CD8-positive, alpha-beta memory T cell (primary cell): ENCODE results near the gene KRTAP10-11. TPM values are rescaled to one million over a fixed set of nuclear protein-coding genes. Genes with fewer than 3 reads are reported as not detected.
"Not testable (repeated sequence)": the region's sequence is repeated elsewhere in the genome, so short reads cannot be mapped to it uniquely, and the experiment has no call there.

Experiments used
- CTCF ChIA-PET: fragments of 350-600 bp; sonication (Branson Sonifier 250); formaldehyde crosslinking; loops from one replicate; lab custom pipeline; 2021; ENCODE audit warnings: antibody characterized with exemption; lab: Charles Lee
- POLR2A ChIA-PET: fragments of 350-600 bp; sonication (Branson Sonifier 250); formaldehyde crosslinking; loops from one replicate; lab custom pipeline; 2021; ENCODE audit warnings: antibody characterized with exemption; lab: Charles Lee
- DNase-seq, 5 donors: peaks; one replicate each; pipeline versions ENCODE4 v3.0.0 to v3.0.0-alpha.2; 2020 to 2022; ENCODE audit warnings: mixed read lengths in 1 of 5
- H3K27ac ChIP-seq: one replicate; pipeline ENCODE4 v1.7.0; 2013; ENCODE audit warnings: low read depth, mild to moderate bottlenecking, low read length, moderate library complexity
- H3K27me3 ChIP-seq: 2 replicates; pipeline ENCODE4 v1.7.0; 2013; ENCODE audit warnings: low read length, mild to moderate bottlenecking; ENCODE audit not compliant: insufficient read depth, poor library complexity, severe bottlenecking
- H3K36me3 ChIP-seq: 2 replicates; pipeline ENCODE4 v1.7.0; 2013; ENCODE audit warnings: mild to moderate bottlenecking, low read length, moderate library complexity; ENCODE audit not compliant: insufficient read depth
- H3K4me1 ChIP-seq: 2 replicates; pipeline ENCODE4 v1.7.0; 2013; ENCODE audit warnings: mild to moderate bottlenecking, low read length, moderate library complexity; ENCODE audit not compliant: insufficient read depth
- H3K4me3 ChIP-seq: 2 replicates; pipeline ENCODE4 v1.7.0; 2013; ENCODE audit warnings: mild to moderate bottlenecking, low read length
- H3K9me3 ChIP-seq: 2 replicates; pipeline ENCODE4 v1.7.0; 2013; ENCODE audit warnings: mild to moderate bottlenecking, low read length
- H3K27ac Mint-ChIP-seq, 8 donors: one replicate each; pipeline ENCODE4 v1.8.0; 2020 to 2021; ENCODE audit warnings: mixed read lengths in 8 of 8, mild to moderate bottlenecking in 6 of 8, inconsistent platforms in 3 of 8, moderate library complexity in 3 of 8
- H3K27me3 Mint-ChIP-seq, 2 donors: one replicate each; pipeline ENCODE4 v1.8.0; 2020 to 2021; ENCODE audit warnings: mixed read lengths in 2 of 2, mild to moderate bottlenecking in 1 of 2, moderate library complexity in 1 of 2
- H3K36me3 Mint-ChIP-seq, 3 donors: one replicate each; pipeline ENCODE4 v1.8.0; 2020 to 2021; ENCODE audit warnings: mixed read lengths in 3 of 3, inconsistent platforms in 1 of 3, mild to moderate bottlenecking in 1 of 3
- H3K4me1 Mint-ChIP-seq, 3 donors: one replicate each; pipeline ENCODE4 v1.8.0; 2020 to 2021; ENCODE audit warnings: mixed read lengths in 3 of 3, inconsistent platforms in 1 of 3, mild to moderate bottlenecking in 1 of 3
- H3K4me3 Mint-ChIP-seq, 7 donors: one replicate each; pipeline ENCODE4 v1.8.0; 2020 to 2021; ENCODE audit warnings: mixed read lengths in 7 of 7, mild to moderate bottlenecking in 6 of 7, moderate library complexity in 4 of 7, inconsistent platforms in 2 of 7
- H3K9me3 Mint-ChIP-seq, 5 donors: one replicate each; pipeline ENCODE4 v1.8.0; 2020 to 2022; ENCODE audit warnings: mixed read lengths in 5 of 5, mild to moderate bottlenecking in 3 of 5, moderate library complexity in 2 of 5, inconsistent platforms in 1 of 5
- polyA plus RNA-seq: library from polyadenylated mRNA; unstranded; fragments of 300-500 nt; fragmentation: Illumina TruSeq; gene quantifications from one replicate; pipeline ENCODE4 v1.2.3, GENCODE V29; 2021
- total RNA-seq, 2 experiments: library from RNA; stranded (reverse); gene quantifications; one replicate each; pipeline ENCODE4 v1.2.3, GENCODE V29; 2021

KRTAP10-11 gene
- total and polyA plus RNA-seq, 3 experiments from 2014 or later, result not detected

GRCh38 chr21:44603109-44603875 lies 42.9 kb upstream of the KRTAP10-11 start:
- no peaks in the 10 kb centered on the region for H3K4me1 Mint-ChIP-seq

GRCh38 chr21:44603911-44604310 lies 42.3 kb upstream of the KRTAP10-11 start:
- Histone ChIP-seq H3K9me3 (no peaks in the 10 kb centered on the region), H3K36me3 (no peaks in the 10 kb centered on the region), H3K27me3 (peaks cover 5% of the 10 kb centered on the region), H3K4me1 (no peaks in the 10 kb centered on the region), H3K27ac (no peak overlapping the region), H3K4me3 (no peak overlapping the region)
- Mint-ChIP-seq H3K27ac (peak overlapping the region in 1 of 8 donors; percentile 11), H3K9me3 (peaks cover 0 to 5% (median 3%) of the 10 kb centered on the region in 5 donors), H3K4me3 (no peak overlapping the region), H3K27me3 (peaks cover 14 to 31% of the 10 kb centered on the region in 2 donors), H3K4me1 (no peaks in the 10 kb centered on the region), H3K36me3 (peaks cover 0 to 9% (median 0%) of the 10 kb centered on the region in 3 donors)
- POLR2A ChIA-PET, result no interaction called here
- CTCF ChIA-PET, result no interaction called here
- no peak for DNase-seq

More at GRCh38 chr21:44603109-44603875, 42.9 kb upstream of the KRTAP10-11 start:
- ChIA-PET POLR2A (no interaction called here), CTCF (no interaction called here)
- H3K36me3 ChIP-seq, result no peaks in the 10 kb centered on the region
- H3K4me1 ChIP-seq, result no peaks in the 10 kb centered on the region
- Mint-ChIP-seq H3K36me3 (peaks cover 0 to 12% (median 0%) of the 10 kb centered on the region in 3 donors), H3K27me3 (peaks cover 17 to 31% of the 10 kb centered on the region in 2 donors), H3K27ac (peak overlapping the region in 2 of 8 donors; percentile 11 to 38), H3K9me3 (peaks cover 0 to 6% (median 4%) of the 10 kb centered on the region in 5 donors), H3K4me3 (no peak overlapping the region)
- H3K27me3 ChIP-seq, result peaks cover 5% of the 10 kb centered on the region
- no peak overlapping the region for H3K27ac ChIP-seq
- H3K4me3 ChIP-seq, result no peak overlapping the region
- no peak for DNase-seq
- no peaks in the 10 kb centered on the region for H3K9me3 ChIP-seq

GRCh38 chr21:44606495-44606894 lies 39.7 kb upstream of the KRTAP10-11 start:
- Histone ChIP-seq H3K4me3 (no peak overlapping the region), H3K27ac (no peak overlapping the region), H3K36me3 (no peaks in the 10 kb centered on the region), H3K4me1 (no peaks in the 10 kb centered on the region), H3K27me3 (peaks cover 5% of the 10 kb centered on the region), H3K9me3 (no peaks in the 10 kb centered on the region)
- Mint-ChIP-seq H3K9me3 (peaks cover 12 to 29% (median 23%) of the 10 kb centered on the region in 5 donors), H3K27ac (peak overlapping the region in 1 of 8 donors; percentile 63), H3K4me1 (no peaks in the 10 kb centered on the region), H3K27me3 (peaks cover 8 to 31% of the 10 kb centered on the region in 2 donors), H3K4me3 (no peak overlapping the region), H3K36me3 (peaks cover 1 to 26% (median 2%) of the 10 kb centered on the region in 3 donors)
- CTCF ChIA-PET, result no interaction called here
- DNase-seq, result no peak
- POLR2A ChIA-PET, result no interaction called here

DNA sequence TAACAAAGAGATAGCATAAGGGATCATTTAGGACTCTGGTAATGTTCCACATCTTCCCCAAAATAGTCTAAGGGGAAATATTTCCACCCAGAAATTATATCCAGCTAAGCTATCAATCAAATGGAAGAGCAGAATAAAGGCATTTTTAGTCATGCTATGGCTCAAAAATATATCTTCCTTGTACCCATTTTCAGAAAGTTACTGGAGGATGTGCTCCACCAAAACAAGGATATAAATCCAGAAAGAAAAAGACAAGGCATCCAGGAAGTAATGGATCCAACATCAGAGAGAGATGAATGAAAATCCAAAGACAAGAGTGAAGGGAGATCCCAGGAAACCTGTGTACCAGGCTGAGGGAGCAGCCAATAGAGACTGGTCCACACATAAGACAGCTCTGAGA lies 37.0 kb upstream of the KRTAP10-11 start:
- Mint-ChIP-seq H3K36me3 (peaks cover 1 to 27% (median 2%) of the 10 kb centered on the region in 3 donors), H3K4me3 (no peak overlapping the region), H3K9me3 (peaks cover 13 to 29% (median 24%) of the 10 kb centered on the region in 5 donors), H3K27ac (no peak overlapping the region), H3K27me3 (peaks cover 6 to 23% of the 10 kb centered on the region in 2 donors), H3K4me1 (no peaks in the 10 kb centered on the region)
- no peaks in the 10 kb centered on the region for H3K4me1 ChIP-seq
- DNase-seq, result no peak
- POLR2A ChIA-PET, result no interaction called here
- H3K36me3 ChIP-seq, result no peaks in the 10 kb centered on the region
- peaks cover 5% of the 10 kb centered on the region for H3K27me3 ChIP-seq
- CTCF ChIA-PET, result no interaction called here
- no peak overlapping the region for H3K4me3 ChIP-seq
- H3K27ac ChIP-seq, result no peak overlapping the region
- peaks cover 4% of the 10 kb centered on the region for H3K9me3 ChIP-seq

- not testable (repeated sequence) for H3K4me1 ChIP-seq, H3K36me3 ChIP-seq, H3K9me3 ChIP-seq, H3K27ac Mint-ChIP-seq, H3K4me3 ChIP-seq, H3K27me3 ChIP-seq, H3K27ac ChIP-seq, DNase-seq, H3K4me3 Mint-ChIP-seq, H3K4me1 Mint-ChIP-seq
- CTCF ChIA-PET, result interaction anchor here (1.0 kb wide), 1 partner anchor 92 kb away, joined by 3 read pairs; no protein-coding TSS in a partner anchor
- POLR2A ChIA-PET, result interaction anchor here (0.6 kb wide), 1 partner anchor 12 kb away, joined by 3 read pairs; no protein-coding TSS in a partner anchor
- Mint-ChIP-seq H3K27me3 (peaks cover 5 to 19% of the 10 kb centered on the region in 2 donors), H3K36me3 (peaks cover 1 to 23% (median 2%) of the 10 kb centered on the region in 3 donors), H3K9me3 (peaks cover 15 to 28% (median 24%) of the 10 kb centered on the region in 5 donors)
These were observed 35.9 kb upstream of the KRTAP10-11 start for GRCh38 chr21:44610157-44610843.

- H3K4me3 ChIP-seq, result no peak overlapping the region
- Mint-ChIP-seq H3K36me3 (peaks cover 1 to 20% (median 2%) of the 10 kb centered on the region in 3 donors), H3K4me1 (peaks cover 11 to 16% (median 14%) of the 10 kb centered on the region in 3 donors), H3K9me3 (peaks cover 15 to 28% (median 24%) of the 10 kb centered on the region in 5 donors), H3K27ac (no peak overlapping the region), H3K27me3 (peaks cover 1 to 8% of the 10 kb centered on the region in 2 donors), H3K4me3 (no peak overlapping the region)
- H3K9me3 ChIP-seq, result peaks cover 4% of the 10 kb centered on the region
- H3K27ac ChIP-seq, result no peak overlapping the region
- POLR2A ChIA-PET, result no interaction called here
- peaks cover 11% of the 10 kb centered on the region for H3K4me1 ChIP-seq
- DNase-seq, result no peak
- H3K36me3 ChIP-seq, result no peaks in the 10 kb centered on the region
- CTCF ChIA-PET, result no interaction called here
- peaks cover 5% of the 10 kb centered on the region for H3K27me3 ChIP-seq
These were observed 34.7 kb upstream of the KRTAP10-11 start for GRCh38 chr21:44611551-44611950.

DNA sequence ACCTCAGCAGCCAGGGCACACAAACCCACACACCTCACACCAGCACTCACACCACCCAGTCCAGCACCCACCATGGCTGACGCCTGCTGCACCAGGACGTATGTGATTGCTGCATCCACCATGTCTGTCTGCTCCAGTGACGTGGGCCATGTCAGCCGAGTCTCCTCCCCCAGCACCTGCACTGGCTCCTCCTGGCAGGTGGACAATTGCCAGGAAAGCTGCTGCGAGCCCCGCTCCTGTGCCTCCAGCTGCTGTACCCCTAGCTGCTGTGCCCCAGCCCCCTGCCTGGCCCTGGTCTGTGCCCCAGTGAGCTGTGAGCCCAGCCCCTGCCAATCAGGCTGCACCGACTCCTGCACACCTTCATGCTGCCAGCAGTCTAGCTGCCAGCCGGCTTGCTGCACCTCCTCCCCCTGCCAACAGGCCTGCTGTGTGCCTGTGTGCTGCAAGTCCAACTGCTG lies 34.2 kb upstream of the KRTAP10-11 start, which contains the start of gene KRTAP10-8:
Gene KRTAP10-8 (plus strand): TSS at position 51 of the 458 bp plus-strand sequence. CDS start 22 bp downstream, at position 73.
- peak within 1 kb of the TSS in 1 of 8 donors; percentile 47 for H3K27ac Mint-ChIP-seq
- H3K4me1 ChIP-seq, result peaks cover 16% of the 10 kb centered on the region
- no peak within 1 kb of the TSS for H3K4me3 Mint-ChIP-seq
- H3K36me3 ChIP-seq, result no peaks in the 10 kb centered on the region
- ChIA-PET POLR2A (no interaction called here), CTCF (no interaction called here)
- H3K36me3 Mint-ChIP-seq, result peaks cover 1 to 20% (median 2%) of the 10 kb centered on the region in 3 donors
- no peak within 1 kb of the TSS for H3K27ac ChIP-seq
- H3K27me3 ChIP-seq, result peaks cover 5% of the 10 kb centered on the region
- H3K4me1 Mint-ChIP-seq, result peaks cover 14 to 21% (median 19%) of the 10 kb centered on the region in 3 donors
- H3K27me3 Mint-ChIP-seq, result peaks cover 1 to 7% of the 10 kb centered on the region in 2 donors
- no peak within 1 kb of the TSS for H3K4me3 ChIP-seq
- H3K9me3 Mint-ChIP-seq, result peaks cover 15 to 28% (median 24%) of the 10 kb centered on the region in 5 donors
- H3K9me3 ChIP-seq, result peaks cover 4% of the 10 kb centered on the region
- no peak for DNase-seq
